ENCODE measurements around the gene LYRM9. TPM values are rescaled to one million over a fixed set of nuclear protein-coding genes. Genes with fewer than 3 reads are reported as not detected.

LYRM9 gene
- total and polyA plus RNA-seq, 9 of the 15 experiments (the other 6 are each of a cell fraction or from before 2014, with no cell fraction given): 0.98 to 4.7 (median 1.8) TPM

- 0% methylated on average over 2 of the region's 2 CpGs for WGBS (ENCODE audit: insufficient coverage, low coverage, missing lambda C conversion rate)
- no peaks in the 10 kb centered on the region for H3K4me1 ChIP-seq (replicated peaks in 1 of 2; ENCODE audit: control insufficient read depth in 2 of 2, insufficient read depth in 2 of 2, low read length in 2 of 2)
- no peak overlapping the region for H3K27ac ChIP-seq (ENCODE audit: extremely low read depth, low read depth, low read length)
- peaks cover 25 to 40% of the 10 kb centered on the region in 2 experiments for H3K27me3 ChIP-seq (ENCODE audit: control insufficient read depth in 2 of 2, insufficient read depth in 2 of 2, low read length in 2 of 2)
- no peaks in the 10 kb centered on the region for H3K36me3 ChIP-seq (ENCODE audit: control insufficient read depth, insufficient read depth, low read length)
- intact Hi-C loops (cut with micrococcal nuclease): no loop called here
- H3K4me3 ChIP-seq: no peak overlapping the region
- ChIA-PET POLR2A (no interaction called here), CTCF (ENCODE audit: low intra/inter-chr PET ratio) (no interaction called here)
- H3K9ac ChIP-seq (ENCODE audit: insufficient read depth in 1 of 2, low read depth in 2 of 2, low read length in 2 of 2): no peak overlapping the region
- DNase-seq (ENCODE audit: extremely low read depth in 1 of 4, low spot score in 3 of 4) (no peak), ATAC-seq (no peak), FAIRE-seq (no peak)
- BruUV-seq (replicated peaks): no TSS peak
- no peaks in the 10 kb centered on the region for H3K9me1 ChIP-seq (ENCODE audit: control insufficient read depth, insufficient read depth, low read length)
- no peak overlapping the region for H3K4me2 ChIP-seq (ENCODE audit: insufficient read depth, low read length)
- no peaks in the 10 kb centered on the region for H3K79me2 ChIP-seq (ENCODE audit: control insufficient read depth, insufficient read depth, low read length)
- H2AFZ ChIP-seq (ENCODE audit: low read depth, low read length): no peak overlapping the region
- no peaks in the 10 kb centered on the region; the same call in 1 of the 2 replicates for H4K20me1 ChIP-seq (replicated peaks; ENCODE audit: control insufficient read depth, insufficient read depth, low read length)
- in situ Hi-C loops (cut with MboI): no loop called here
- H3K9me3 ChIP-seq (replicated peaks; ENCODE audit: control insufficient read depth, insufficient read depth, low read depth, low read length): no peaks in the 10 kb centered on the region
- no peak for TF ChIP-seq RBM17 (IDR thresholded peaks at IDR 0.05; ENCODE audit: borderline replicate concordance, low read depth, low read length)
- no peak for TF ChIP-seq ZNF695 (CRISPR knock-in tag; IDR thresholded peaks at IDR 0.05)
- no peak for TF ChIP-seq SIN3A (IDR thresholded peaks at IDR 0.05; ENCODE audit: borderline replicate concordance in 2 of 2, control insufficient read depth in 1 of 2, low read depth in 2 of 2, low read length in 2 of 2)
- no peak for TF ChIP-seq MAZ (CRISPR knock-in tag; conservative IDR thresholded peaks at IDR 0.05 in 1 of 2, IDR thresholded peaks at IDR 0.05 in 1 of 2)
- TF ChIP-seq GABPB2 (CRISPR knock-in tag; conservative IDR thresholded peaks at IDR 0.05): no peak
- TF ChIP-seq CREM (IDR thresholded peaks at IDR 0.05; ENCODE audit: low read depth): no peak
- no peak for TF ChIP-seq ADNP (tag; IDR thresholded peaks at IDR 0.05)
- TF ChIP-seq PTTG1 (tag; IDR thresholded peaks at IDR 0.05; ENCODE audit: low read depth): no peak
- no peak for TF ChIP-seq HNRNPH1 (optimal IDR thresholded peaks at IDR 0.05; ENCODE audit: low read depth, low read length)
- no peak for TF ChIP-seq MXI1 (IDR thresholded peaks at IDR 0.05; ENCODE audit: low read depth, low read length)
- TF ChIP-seq POLR3G (IDR thresholded peaks at IDR 0.05; ENCODE audit: extremely low read depth, insufficient read length, insufficient replicate concordance): no peak
- TF ChIP-seq CBX3 (IDR thresholded peaks at IDR 0.05; ENCODE audit: borderline replicate concordance in 1 of 2, low read length in 2 of 2): no peak
- no peak for TF ChIP-seq TAF9B (IDR thresholded peaks at IDR 0.05; ENCODE audit: partially characterized antibody)
- no peak for TF ChIP-seq MYBL2 (IDR thresholded peaks at IDR 0.05; ENCODE audit: low read depth)
- TF ChIP-seq MYBL2 (CRISPR knock-in tag; IDR thresholded peaks at IDR 0.05; ENCODE audit: borderline replicate concordance): no peak
- TF ChIP-seq NR2C2 (CRISPR knock-in tag; IDR thresholded peaks at IDR 0.05): no peak
- no peak for TF ChIP-seq NR2C2 (tag; IDR thresholded peaks at IDR 0.05)
- no peak for TF ChIP-seq SRF (CRISPR knock-in tag; IDR thresholded peaks at IDR 0.05)
- no peak for TF ChIP-seq MBD1 (CRISPR knock-in tag; IDR thresholded peaks at IDR 0.05)
- TF ChIP-seq JUND (IDR thresholded peaks at IDR 0.05; ENCODE audit: borderline replicate concordance, low read depth, low read length): no peak
- no peak for TF ChIP-seq JUND (tag; IDR thresholded peaks at IDR 0.05; ENCODE audit: borderline replicate concordance, low read depth, low read length)
- TF ChIP-seq SP2 (IDR thresholded peaks at IDR 0.05; ENCODE audit: extremely low read depth, low read depth, low read length, poor library complexity, severe bottlenecking): no peak
- TF ChIP-seq ZNF143 (CRISPR knock-in tag; IDR thresholded peaks at IDR 0.05): no peak
Observed at GRCh38 chr17:27873211-27873610, 20.0 kb downstream of the LYRM9 start.

Measured in K562 (cell line).